ENCODE results near the gene JARID2.

- no peak for TF ChIP-seq POLR2A (IDR thresholded peaks at IDR 0.05)
- TF ChIP-seq CTCF (IDR thresholded peaks at IDR 0.05), result no peak
Observed at GRCh38 chr6:15266423-15266996, 20.6 kb downstream of the JARID2 start.

Measured in Peyer's patch (tissue), 4 donors.